Thyroid gland (tissue), 4 donors: ENCODE data around the gene ZNF467.

ENCODE experiments used
- POLR2A ChIP-seq, 2 donors: fragments of 450-650 bp; IDR thresholded peaks; one replicate each; pipeline ENCODE4 v1.6.1; 2017; ENCODE audit warnings: antibody characterized with exemption in 2 of 2, mild to moderate bottlenecking in 2 of 2, moderate library complexity in 1 of 2
- TF ChIP-seq, protein P1 (sequence below), 6 experiments: fragments of 200-600 bp in 3 of 6; fragments of 450-650 bp in 3 of 6; sonication (generic) in 3 of 6; IDR thresholded peaks; one replicate each; pipeline ENCODE4 v1.5.1; 2016 to 2019; ENCODE audit warnings: antibody characterized with exemption in 6 of 6, mild to moderate bottlenecking in 2 of 6, inconsistent platforms in 1 of 6, moderate library complexity in 1 of 6

- TF ChIP-seq, protein P1, sequence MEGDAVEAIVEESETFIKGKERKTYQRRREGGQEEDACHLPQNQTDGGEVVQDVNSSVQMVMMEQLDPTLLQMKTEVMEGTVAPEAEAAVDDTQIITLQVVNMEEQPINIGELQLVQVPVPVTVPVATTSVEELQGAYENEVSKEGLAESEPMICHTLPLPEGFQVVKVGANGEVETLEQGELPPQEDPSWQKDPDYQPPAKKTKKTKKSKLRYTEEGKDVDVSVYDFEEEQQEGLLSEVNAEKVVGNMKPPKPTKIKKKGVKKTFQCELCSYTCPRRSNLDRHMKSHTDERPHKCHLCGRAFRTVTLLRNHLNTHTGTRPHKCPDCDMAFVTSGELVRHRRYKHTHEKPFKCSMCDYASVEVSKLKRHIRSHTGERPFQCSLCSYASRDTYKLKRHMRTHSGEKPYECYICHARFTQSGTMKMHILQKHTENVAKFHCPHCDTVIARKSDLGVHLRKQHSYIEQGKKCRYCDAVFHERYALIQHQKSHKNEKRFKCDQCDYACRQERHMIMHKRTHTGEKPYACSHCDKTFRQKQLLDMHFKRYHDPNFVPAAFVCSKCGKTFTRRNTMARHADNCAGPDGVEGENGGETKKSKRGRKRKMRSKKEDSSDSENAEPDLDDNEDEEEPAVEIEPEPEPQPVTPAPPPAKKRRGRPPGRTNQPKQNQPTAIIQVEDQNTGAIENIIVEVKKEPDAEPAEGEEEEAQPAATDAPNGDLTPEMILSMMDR (IDR thresholded peaks at IDR 0.05) = no peak
- no peak for TF ChIP-seq POLR2A (IDR thresholded peaks at IDR 0.05)
Observed at GRCh38 chr7:149743476-149744255, 29.7 kb downstream of the ZNF467 start.
